Midbrain (tissue), 1 donor: ENCODE measurements around the gene GOLT1A.
"Not testable (repeated sequence)": the region's sequence is repeated elsewhere in the genome, so short reads cannot be mapped to it uniquely, and the experiment has no call there.

ENCODE experiments used
- DNase-seq: peaks from one replicate; lab custom pipeline; 2025; lab: John Stamatoyannopoulos, UW

GOLT1A gene

DNA sequence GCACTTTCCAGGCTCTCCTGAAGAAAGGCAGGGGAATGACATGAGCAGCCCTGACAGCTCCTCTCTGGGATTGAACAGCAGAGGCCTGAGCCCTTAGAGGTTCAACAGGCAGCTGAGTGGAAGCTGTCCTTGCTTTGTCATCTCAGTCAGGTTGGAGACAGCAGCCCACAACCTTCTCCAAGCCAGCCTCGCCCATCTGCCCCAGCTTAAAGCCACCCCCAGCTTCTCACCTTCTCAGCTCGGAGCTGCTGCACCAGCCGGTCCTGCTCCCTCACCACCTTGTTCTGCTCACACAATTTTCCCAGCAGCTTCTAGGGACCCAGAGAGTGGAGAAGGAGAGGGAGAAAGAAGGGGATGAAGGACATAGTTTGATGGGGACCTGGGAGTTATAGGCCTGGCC lies 35.2 kb upstream of the GOLT1A start:
- DNase-seq = no peak

DNA sequence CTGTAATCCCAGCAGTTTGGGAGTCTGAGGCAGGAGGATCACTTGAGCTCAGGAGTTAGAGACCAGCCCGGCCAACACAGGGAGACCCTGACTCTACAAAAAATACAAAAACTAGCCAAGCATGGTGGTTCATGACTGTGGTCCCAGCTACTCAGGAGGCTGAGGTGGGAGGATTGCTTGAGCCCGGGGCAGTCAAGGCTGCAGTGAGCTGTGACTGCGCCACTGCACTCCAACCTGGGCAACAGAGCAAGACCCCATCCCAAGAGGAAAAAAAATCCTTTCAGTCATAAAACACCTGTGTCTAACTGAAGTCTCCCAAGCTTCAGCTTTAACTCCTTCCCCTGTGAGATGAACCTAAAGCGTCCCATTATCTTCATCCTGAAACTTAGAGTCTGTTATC lies 33.1 kb upstream of the GOLT1A start:
- DNase-seq = no peak

DNA sequence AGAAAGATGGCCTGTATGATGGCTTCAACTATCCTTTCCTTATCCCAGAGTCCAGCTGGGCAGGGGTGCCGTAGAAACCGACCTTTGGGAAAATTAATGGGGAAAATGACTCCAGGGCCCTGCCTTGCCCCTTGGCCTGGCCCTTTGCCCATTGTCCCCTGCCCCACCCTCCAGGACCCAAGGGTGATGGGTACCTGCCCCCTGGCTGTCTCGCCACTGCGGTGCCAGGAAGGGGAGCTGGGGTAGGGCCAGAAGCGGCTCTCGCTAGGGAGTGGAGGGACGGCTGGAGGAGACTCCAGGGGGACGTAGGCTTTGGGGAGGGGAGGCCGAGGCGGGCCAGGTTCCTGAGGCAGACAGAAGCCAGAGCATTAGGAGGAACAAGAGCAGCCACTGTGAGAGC lies 29.1 kb upstream of the GOLT1A start:
- no peak for DNase-seq

DNA sequence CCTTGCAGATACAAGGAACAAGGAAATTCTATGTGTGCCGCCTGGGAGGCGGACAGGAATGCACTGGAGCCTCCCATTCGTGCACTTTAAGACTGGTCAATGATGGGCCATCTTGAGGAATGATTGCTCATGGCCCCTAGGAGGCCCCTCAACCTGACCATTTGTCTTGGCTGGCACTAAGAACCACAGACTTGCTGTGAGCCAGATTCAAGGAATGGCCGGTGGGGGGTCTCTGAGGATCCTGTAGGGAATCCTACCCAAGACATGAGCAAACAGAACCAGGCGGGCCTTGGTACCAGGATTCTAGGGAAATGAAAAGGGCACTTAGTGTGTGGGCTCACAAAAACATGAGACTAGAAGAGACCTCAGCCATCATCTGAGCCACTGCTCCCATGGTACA lies 28.1 kb upstream of the GOLT1A start:
- DNase-seq = no peak

GRCh38 chr1:204241050-204241449 lies 27.3 kb upstream of the GOLT1A start:
- no peak for DNase-seq

- no peak for DNase-seq
These were observed 26.4 kb upstream of the GOLT1A start for GRCh38 chr1:204240233-204240632.

- DNase-seq = not testable (repeated sequence)
These were observed 25.6 kb upstream of the GOLT1A start for GRCh38 chr1:204239401-204239800.

- not testable (repeated sequence) for DNase-seq
These were observed 24.7 kb upstream of the GOLT1A start for GRCh38 chr1:204238520-204238919.

- DNase-seq = not testable (repeated sequence)
These were observed 23.7 kb upstream of the GOLT1A start for GRCh38 chr1:204237515-204237914.

DNA sequence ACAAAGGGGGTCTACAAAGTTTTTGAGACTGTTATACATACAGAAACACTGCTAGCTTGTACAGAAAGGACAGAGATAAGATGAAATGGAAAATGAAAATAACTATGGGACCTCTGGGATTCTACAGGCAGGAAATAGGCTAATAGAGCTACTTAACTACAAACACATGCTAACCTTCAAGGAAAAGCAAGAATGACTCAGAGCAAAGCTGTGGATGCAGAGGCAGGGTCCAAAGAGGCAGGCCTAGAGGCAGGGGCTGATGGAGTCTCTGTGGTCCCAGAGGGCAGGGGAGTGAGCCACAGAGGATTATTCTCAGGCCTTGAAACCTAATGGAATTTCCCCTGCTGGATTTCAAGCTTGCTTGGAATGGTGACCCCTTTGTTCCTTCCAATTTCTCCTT lies 18.7 kb upstream of the GOLT1A start:
- no peak for DNase-seq

GRCh38 chr1:204230211-204230610 lies 16.4 kb upstream of the GOLT1A start:
- DNase-seq = no peak

GRCh38 chr1:204228896-204229295 lies 15.1 kb upstream of the GOLT1A start:
- no peak for DNase-seq

GRCh38 chr1:204227996-204228785 lies 14.4 kb upstream of the GOLT1A start:
- DNase-seq = no peak

DNA sequence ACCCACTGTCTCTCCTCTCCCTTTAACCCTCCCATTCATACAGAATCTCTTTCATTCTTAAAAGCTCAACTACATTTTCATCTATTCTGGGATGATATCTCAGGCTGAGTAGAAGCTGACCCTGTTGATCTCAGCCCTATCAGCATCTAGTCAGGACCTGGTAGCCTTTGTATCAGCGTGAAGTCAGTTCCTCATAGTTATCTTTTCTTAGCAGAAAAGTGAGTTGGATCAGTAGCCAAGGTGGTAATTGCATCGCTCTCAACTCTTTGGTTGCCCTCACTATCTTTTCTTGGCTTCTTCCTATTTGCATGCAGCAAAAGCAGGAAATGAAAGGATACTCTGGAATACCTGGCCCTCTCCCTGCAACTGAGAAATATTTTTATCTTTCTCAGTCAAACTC lies 13.6 kb upstream of the GOLT1A start:
- no peak for DNase-seq

GRCh38 chr1:204225841-204226735 lies 12.3 kb upstream of the GOLT1A start:
- no peak for DNase-seq

GRCh38 chr1:204224655-204225054 lies 10.9 kb upstream of the GOLT1A start:
- DNase-seq = no peak

- no peak for DNase-seq
These were observed 9.5 kb upstream of the GOLT1A start for GRCh38 chr1:204223129-204223860.

DNA sequence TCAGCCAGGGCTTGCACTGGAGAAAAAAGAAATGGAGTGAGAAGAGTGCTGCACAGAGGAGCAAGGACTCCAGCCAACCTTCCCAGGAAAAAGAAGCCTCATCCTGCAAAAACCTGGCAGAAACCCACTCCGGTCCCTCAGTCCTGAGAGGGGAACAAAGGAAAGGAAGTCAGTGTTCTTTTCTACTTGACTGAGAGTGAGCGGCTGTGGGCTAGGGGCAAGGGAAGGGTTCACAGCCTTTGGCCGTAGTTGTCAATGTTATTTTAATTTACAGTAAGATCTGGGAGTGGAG lies 8.9 kb upstream of the GOLT1A start:
- no peak for DNase-seq

GRCh38 chr1:204222006-204222763 lies 8.4 kb upstream of the GOLT1A start:
- DNase-seq = no peak

- no peak for DNase-seq
These were observed 7.5 kb upstream of the GOLT1A start for GRCh38 chr1:204221271-204221670.

DNA sequence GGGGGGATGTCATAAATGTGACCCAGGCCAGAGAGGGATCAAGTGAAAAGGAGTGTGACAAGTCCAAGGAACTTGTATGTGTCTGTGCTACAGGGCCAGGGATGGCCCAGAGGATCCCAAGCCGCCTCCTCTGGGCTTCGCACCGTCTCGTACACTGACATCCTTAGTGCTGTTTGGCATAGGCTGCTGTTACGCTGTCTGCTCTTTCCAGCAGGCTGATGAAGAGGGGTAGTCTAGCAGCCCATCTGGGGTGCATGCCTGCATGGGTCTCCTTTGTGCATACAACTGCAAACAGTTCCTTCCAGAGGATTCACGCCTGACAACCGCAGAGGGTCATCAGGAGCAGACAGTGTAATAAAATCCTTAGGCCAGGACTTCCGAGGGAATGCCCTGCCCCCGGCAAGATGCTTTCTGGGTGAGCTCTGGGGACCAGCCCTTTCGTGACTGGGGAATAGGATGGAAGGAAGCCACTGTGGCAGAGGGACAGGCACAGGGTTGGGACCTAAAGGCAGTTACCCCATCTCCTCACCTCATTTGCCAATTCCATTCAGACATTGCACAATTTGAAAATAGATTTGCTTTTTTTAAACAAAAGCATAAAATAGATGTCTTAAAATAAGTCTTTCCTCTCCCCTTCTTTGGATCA lies 6.3 kb upstream of the GOLT1A start:
- DNase-seq = no peak
